Heart left ventricle (tissue), 13 donors: Measurements from ENCODE around the gene PANX2.

ENCODE experiments used
- CTCF ChIP-seq, 12 donors: fragments of 200-600 bp; sonication (generic) in 4 of 12; IDR thresholded peaks; one replicate each; pipeline versions ENCODE4 v1.5.0 to v1.8.0; 2018 to 2022; ENCODE audit warnings: antibody characterized with exemption in 12 of 12, mild to moderate bottlenecking in 5 of 12
- POLR2A ChIP-seq, 2 donors: fragments of 450-650 bp; IDR thresholded peaks; one replicate each; pipeline ENCODE4 v1.6.1; 2017; ENCODE audit warnings: antibody characterized with exemption in 2 of 2, mild to moderate bottlenecking in 2 of 2, moderate library complexity in 2 of 2
- donor health status: ischemic (EF 13 %, LVEDD 7.1; RV severe dilation, severe dysfunction).
- donor health status: DM: no; HTN: yes; CAD: no.
- donor health status: DM: no; HTN: no; CAD: no.
- donor health status: ischemic (EF 25% LVEDD 6.9; RV normal size, moderate dysfunction).
- donor health status: ischemic (EF 25% LVEDD 5.7; RV mildly dilated, moderate dysfunction).
- donor health status: ischemic (EF 35%, LVEDD 5.7; RV mildly dilated, moderate dysfunction).
- donor health status: nonischemic (EF 11% LVEDD 7.7; RV severe dilation, severe dysfunction).
- donor health status: DM: yes; HTN: yes; CAD: no.
- donor health status: PGD.
- donor health status: ischemic (EF 29% LVEDD 5.4; RV normal size, mild dysfunction).
- donor health status: nonischemic (EF 23%, LVEDD 6.1; RV moderate dilation, normal function).

- TF ChIP-seq CTCF (IDR thresholded peaks at IDR 0.05) (no peak), POLR2A (IDR thresholded peaks at IDR 0.05) (no peak)
These were observed 16.8 kb upstream of the PANX2 start for GRCh38 chr22:50153756-50154140.
